Parathyroid adenoma (tissue), 2 donors: ENCODE measurements around the gene ILRUN.
"Not testable (repeated sequence)": the region's sequence is repeated elsewhere in the genome, so short reads cannot be mapped to it uniquely, and the experiment has no call there.

Source experiments
- H2AFZ ChIP-seq: fragments of 300-600 bp; sonication (generic); one replicate; pipeline ENCODE4 v1.7.0; 2017; ENCODE audit warnings: antibody characterized with exemption, mild to moderate bottlenecking
- H3K27ac ChIP-seq: fragments of 300-600 bp; sonication (generic); one replicate; pipeline ENCODE4 v1.7.0; 2017
- H3K27me3 ChIP-seq: fragments of 300-600 bp; sonication (generic); one replicate; pipeline ENCODE4 v1.7.0; 2017; ENCODE audit warnings: low read length; ENCODE audit not compliant: control insufficient read depth, insufficient read depth
- H3K36me3 ChIP-seq: fragments of 300-600 bp; sonication (generic); one replicate; pipeline ENCODE4 v1.7.0; 2017; ENCODE audit warnings: low read length; ENCODE audit not compliant: control insufficient read depth, insufficient read depth
- H3K4me1 ChIP-seq: fragments of 300-600 bp; sonication (generic); one replicate; pipeline ENCODE4 v1.7.0; 2017; ENCODE audit warnings: control low read depth
- H3K4me2 ChIP-seq: fragments of 300-600 bp; sonication (generic); one replicate; pipeline ENCODE4 v1.7.0; 2017; ENCODE audit warnings: low read length
- H3K4me3 ChIP-seq: fragments of 300-600 bp; sonication (generic); one replicate; pipeline ENCODE4 v1.7.0; 2017; ENCODE audit warnings: low read depth, low read length
- H3K79me2 ChIP-seq: fragments of 300-600 bp; sonication (generic); one replicate; pipeline ENCODE4 v1.7.0; 2017; ENCODE audit warnings: control low read depth
- H3K9ac ChIP-seq: fragments of 300-600 bp; sonication (generic); one replicate; pipeline ENCODE4 v1.7.0; 2017; ENCODE audit warnings: mild to moderate bottlenecking
- H3K9me3 ChIP-seq: fragments of 300-600 bp; sonication (generic); one replicate; pipeline ENCODE4 v1.7.0; 2017; ENCODE audit warnings: low read length; ENCODE audit not compliant: control insufficient read depth
- TF ChIP-seq, protein P1 (sequence below): fragments of 300-600 bp; sonication (generic); IDR thresholded peaks from one replicate; pipeline ENCODE4 v1.7.0; 2017; ENCODE audit warnings: antibody characterized with exemption, mild to moderate bottlenecking
- donor health status: primary hyperparathyroidism.

ILRUN gene

DNA sequence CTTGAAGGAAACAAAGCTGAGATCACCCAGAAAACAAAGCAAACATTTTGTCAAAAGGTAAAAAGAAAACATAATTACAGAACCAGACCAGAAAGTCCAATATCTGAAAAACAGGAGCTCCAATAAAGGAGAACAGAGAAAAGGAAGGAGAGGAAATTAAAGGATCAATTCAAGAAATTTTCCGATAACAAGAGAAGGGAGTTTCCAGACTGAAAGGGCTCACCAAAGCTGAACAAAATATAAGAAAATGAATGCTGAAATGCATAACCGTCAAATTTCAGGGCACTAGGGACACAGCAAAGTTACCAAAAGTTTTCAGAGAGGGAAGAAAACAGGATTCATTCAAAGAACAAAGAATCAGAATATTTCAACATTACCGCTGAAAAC is 23.9 kb downstream of the ILRUN start:
- Histone ChIP-seq H3K4me1 (peaks cover 1% of the 10 kb centered on the region), H3K27ac (no peak overlapping the region), H3K9me3 (no peaks in the 10 kb centered on the region), H3K4me3 (no peak overlapping the region), H3K4me2 (no peak overlapping the region), H3K79me2 (peaks cover 39% of the 10 kb centered on the region), H2AFZ (no peak overlapping the region), H3K36me3 (no peaks in the 10 kb centered on the region), H3K9ac (no peak overlapping the region), H3K27me3 (no peaks in the 10 kb centered on the region)
- TF ChIP-seq, protein P1, sequence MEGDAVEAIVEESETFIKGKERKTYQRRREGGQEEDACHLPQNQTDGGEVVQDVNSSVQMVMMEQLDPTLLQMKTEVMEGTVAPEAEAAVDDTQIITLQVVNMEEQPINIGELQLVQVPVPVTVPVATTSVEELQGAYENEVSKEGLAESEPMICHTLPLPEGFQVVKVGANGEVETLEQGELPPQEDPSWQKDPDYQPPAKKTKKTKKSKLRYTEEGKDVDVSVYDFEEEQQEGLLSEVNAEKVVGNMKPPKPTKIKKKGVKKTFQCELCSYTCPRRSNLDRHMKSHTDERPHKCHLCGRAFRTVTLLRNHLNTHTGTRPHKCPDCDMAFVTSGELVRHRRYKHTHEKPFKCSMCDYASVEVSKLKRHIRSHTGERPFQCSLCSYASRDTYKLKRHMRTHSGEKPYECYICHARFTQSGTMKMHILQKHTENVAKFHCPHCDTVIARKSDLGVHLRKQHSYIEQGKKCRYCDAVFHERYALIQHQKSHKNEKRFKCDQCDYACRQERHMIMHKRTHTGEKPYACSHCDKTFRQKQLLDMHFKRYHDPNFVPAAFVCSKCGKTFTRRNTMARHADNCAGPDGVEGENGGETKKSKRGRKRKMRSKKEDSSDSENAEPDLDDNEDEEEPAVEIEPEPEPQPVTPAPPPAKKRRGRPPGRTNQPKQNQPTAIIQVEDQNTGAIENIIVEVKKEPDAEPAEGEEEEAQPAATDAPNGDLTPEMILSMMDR, result no peak

DNA sequence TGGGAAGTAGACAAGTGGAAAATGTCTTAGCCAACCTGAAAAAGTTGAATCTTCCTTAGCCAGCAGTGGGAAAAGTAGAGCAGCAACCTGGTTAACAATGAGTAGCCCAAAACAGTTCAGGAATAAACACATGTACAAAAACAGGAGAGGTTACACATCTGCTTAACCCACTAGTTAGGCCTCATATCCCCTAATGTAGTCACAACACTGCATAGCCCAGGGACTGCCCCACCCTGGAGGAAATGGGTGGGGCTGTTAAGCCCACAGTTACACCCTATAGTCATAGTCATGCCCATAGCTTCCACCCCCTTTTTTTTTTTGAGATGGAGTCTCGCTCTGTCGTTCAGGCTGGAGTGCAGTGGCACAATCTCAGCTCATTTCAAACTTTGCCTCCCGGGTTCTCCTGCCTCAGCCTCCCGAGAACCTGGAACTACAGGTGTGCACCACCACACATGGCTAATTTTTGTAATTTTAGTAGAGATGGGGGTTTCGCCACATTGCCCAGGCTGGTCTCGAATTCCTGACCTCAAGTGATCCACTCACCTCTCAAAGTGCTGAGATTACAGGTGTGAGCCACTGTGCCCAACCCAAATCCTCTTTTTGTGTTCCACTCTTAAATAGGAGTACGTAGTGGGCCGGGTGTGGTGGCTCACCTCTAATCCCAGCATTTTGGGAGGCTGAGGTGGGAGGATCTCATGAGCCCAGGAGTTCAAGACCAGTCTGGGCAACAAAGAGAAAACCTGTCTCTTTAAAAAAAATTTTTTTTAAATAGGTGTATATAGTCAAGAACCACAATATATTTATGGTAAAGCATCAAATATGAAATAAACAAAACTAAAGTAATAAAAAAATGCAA is 24.5 kb downstream of the ILRUN start:
- Histone ChIP-seq H3K4me3 (no peak overlapping the region), H3K4me1 (peaks cover 3% of the 10 kb centered on the region), H3K4me2 (no peak overlapping the region), H3K36me3 (no peaks in the 10 kb centered on the region), H3K27ac (no peak overlapping the region), H3K9ac (no peak overlapping the region), H3K79me2 (peaks cover 39% of the 10 kb centered on the region), H3K9me3 (no peaks in the 10 kb centered on the region), H2AFZ (no peak overlapping the region), H3K27me3 (no peaks in the 10 kb centered on the region)
- TF ChIP-seq, protein P1, result no peak

DNA sequence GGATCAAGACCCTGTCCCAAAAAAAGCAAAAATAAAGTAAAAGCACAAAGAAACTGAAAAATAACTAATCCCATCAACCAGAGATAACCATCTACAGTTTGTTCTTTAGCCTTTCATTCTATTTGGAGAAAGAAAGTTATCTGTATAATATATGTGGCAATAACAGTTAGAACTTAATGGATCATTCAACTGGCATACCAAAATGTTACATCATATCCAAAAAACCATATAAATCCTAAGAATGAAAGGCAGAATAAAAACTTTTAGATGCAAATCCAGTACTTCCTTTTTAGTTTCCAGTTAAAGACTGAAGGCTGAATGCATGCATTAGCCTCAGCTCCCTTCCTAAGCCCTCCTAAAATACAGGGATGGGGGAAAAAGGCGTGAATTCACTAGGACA is 25.2 kb downstream of the ILRUN start:
- peaks cover 39% of the 10 kb centered on the region for H3K79me2 ChIP-seq
- H3K4me2 ChIP-seq, result no peak overlapping the region
- no peak overlapping the region for H2AFZ ChIP-seq
- H3K27ac ChIP-seq, result no peak overlapping the region
- peaks cover 3% of the 10 kb centered on the region for H3K4me1 ChIP-seq
- H3K9ac ChIP-seq, result no peak overlapping the region
- no peaks in the 10 kb centered on the region for H3K36me3 ChIP-seq
- no peak overlapping the region for H3K4me3 ChIP-seq
- no peaks in the 10 kb centered on the region for H3K27me3 ChIP-seq
- H3K9me3 ChIP-seq, result no peaks in the 10 kb centered on the region
- TF ChIP-seq, protein P1, result no peak

DNA sequence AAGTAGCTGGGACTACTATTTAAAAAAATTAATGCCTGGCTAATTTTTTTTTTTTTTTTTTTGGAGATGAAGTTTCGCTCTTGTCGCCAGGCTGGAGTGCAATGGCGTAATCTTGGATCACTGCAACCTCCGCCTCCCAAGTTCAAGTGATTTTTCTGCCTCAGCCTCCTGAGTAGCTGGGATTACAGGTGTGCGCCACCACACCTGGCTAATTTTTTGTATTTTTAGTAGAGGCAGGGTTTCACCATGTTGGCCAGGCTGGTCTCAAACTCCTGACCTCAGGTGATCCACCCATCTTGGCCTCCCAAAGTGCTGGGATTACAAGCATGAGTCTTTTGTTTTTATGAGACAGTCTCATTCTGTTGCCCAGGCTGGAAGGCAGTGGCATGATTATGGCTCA is 27.8 kb downstream of the ILRUN start:
- H2AFZ ChIP-seq, H3K9me3 ChIP-seq, H3K4me1 ChIP-seq, H3K36me3 ChIP-seq, H3K27me3 ChIP-seq, H3K9ac ChIP-seq, H3K4me3 ChIP-seq, H3K4me2 ChIP-seq, H3K27ac ChIP-seq: not testable (repeated sequence)
- H3K79me2 ChIP-seq, result peaks cover 33% of the 10 kb centered on the region

DNA sequence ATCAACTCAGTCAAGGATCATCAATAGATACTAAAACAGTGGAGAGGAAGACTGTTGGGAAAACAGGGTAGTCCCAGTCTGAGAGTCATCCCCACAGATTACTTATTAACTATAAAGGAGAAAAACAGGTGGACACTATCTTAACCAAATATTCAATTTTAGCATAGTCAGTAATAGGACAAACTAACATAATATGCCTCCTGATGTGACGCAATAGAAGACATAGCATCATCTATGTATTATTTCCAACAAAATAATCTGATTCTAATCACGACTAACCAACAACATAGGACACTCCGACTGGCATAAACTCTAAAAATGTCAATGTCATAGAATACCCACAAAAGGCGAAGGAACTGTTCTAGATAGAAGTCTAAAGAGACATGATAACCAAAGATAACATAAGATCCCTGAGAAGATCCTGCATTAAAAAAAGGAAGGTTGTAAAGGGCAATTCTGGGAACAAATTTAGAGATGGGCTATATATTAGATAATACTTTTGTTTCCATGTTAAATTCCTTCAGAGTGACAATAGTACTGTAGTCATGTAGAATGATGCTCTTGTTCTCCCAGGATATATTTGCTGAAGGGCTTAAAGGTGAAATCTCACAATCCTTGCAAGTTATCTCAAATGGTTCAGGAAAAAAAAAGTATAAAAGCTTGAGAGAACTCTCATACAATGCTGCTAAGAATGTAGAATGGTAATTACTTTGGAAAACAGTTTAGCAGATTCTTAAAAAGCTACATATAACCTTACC is 28.9 kb downstream of the ILRUN start:
- H3K4me2 ChIP-seq, result no peak overlapping the region
- no peaks in the 10 kb centered on the region for H3K27me3 ChIP-seq
- no peaks in the 10 kb centered on the region for H3K36me3 ChIP-seq
- H2AFZ ChIP-seq, result no peak overlapping the region
- no peak overlapping the region for H3K4me3 ChIP-seq
- no peaks in the 10 kb centered on the region for H3K9me3 ChIP-seq
- H3K27ac ChIP-seq, result no peak overlapping the region
- peaks cover 42% of the 10 kb centered on the region for H3K79me2 ChIP-seq
- peaks cover 3% of the 10 kb centered on the region for H3K4me1 ChIP-seq
- no peak overlapping the region for H3K9ac ChIP-seq
- TF ChIP-seq, protein P1, result no peak
